GM10266 (cell line): ENCODE data around the gene CD82.
"Not testable (repeated sequence)": the region's sequence is repeated elsewhere in the genome, so short reads cannot be mapped to it uniquely, and the experiment has no call there.

Source experiments
- DNase-seq: peaks from one replicate; pipeline ENCODE4 v3.0.0; 2012; ENCODE audit errors: extremely low spot score
- CTCF ChIP-seq: IDR thresholded peaks from 2 replicates; pipeline ENCODE4 v1.5.1; 2012; ENCODE audit warnings: mild to moderate bottlenecking, low read depth; ENCODE audit not compliant: control insufficient read depth, insufficient read depth; ENCODE audit errors: missing control alignments

Gene CD82

GRCh38 chr11:44559207-44559939 is 6.1 kb upstream of the CD82 start:
- TF ChIP-seq CTCF: no peak
- DNase-seq: no peak

GRCh38 chr11:44559940-44560300 is 5.5 kb upstream of the CD82 start:
- not testable (repeated sequence) for DNase-seq

- no peak for DNase-seq
- TF ChIP-seq CTCF: no peak
Observed at GRCh38 chr11:44561275-44561805, 4.1 kb upstream of the CD82 start.

GRCh38 chr11:44561964-44562734 is 3.3 kb upstream of the CD82 start:
- no peak for TF ChIP-seq CTCF
- DNase-seq: no peak

- no peak for TF ChIP-seq CTCF
- no peak for DNase-seq
Observed at GRCh38 chr11:44562845-44563460, 2.5 kb upstream of the CD82 start.

GRCh38 chr11:44563711-44564110 is 1.8 kb upstream of the CD82 start:
- TF ChIP-seq CTCF: no peak
- no peak for DNase-seq

GRCh38 chr11:44564166-44564565 is 1.3 kb upstream of the CD82 start:
- TF ChIP-seq CTCF: no peak

More at GRCh38 chr11:44564166-44564565, 1.3 kb upstream of the CD82 start:
- no peak for DNase-seq
